Neural cell (in vitro differentiated cells): ENCODE data around the gene IL10RA. TPM values are rescaled to one million over a fixed set of nuclear protein-coding genes. Genes with fewer than 3 reads are reported as not detected.

Experiments
- H2AFZ ChIP-seq: fragments of 200-600, 300-800 bp; sonication (generic), shearing (Covaris generic); 2 replicates; pipeline ENCODE4 v1.6.0; 2014; ENCODE audit warnings: low read depth, mild to moderate bottlenecking, antibody characterized with exemption, low read length, moderate library complexity
- H3F3A ChIP-seq: fragments of 200-600 bp; shearing (Covaris generic); 2 replicates; pipeline ENCODE4 v1.6.1; 2016; ENCODE audit warnings: mild to moderate bottlenecking, moderate library complexity, mixed read lengths, antibody characterized with exemption, low read length; ENCODE audit not compliant: insufficient read depth, poor library complexity, severe bottlenecking
- H3K27ac ChIP-seq: fragments of 200-600, 300-800 bp; sonication (generic), shearing (Covaris generic); 2 replicates; pipeline ENCODE4 v1.5.1; 2014; ENCODE audit warnings: mild to moderate bottlenecking, low read length, moderate library complexity
- H3K27me3 ChIP-seq: fragments of 300-800, 200-600 bp; sonication (generic), shearing (Covaris generic); 2 replicates; pipeline ENCODE4 v1.6.0; 2014; ENCODE audit warnings: mild to moderate bottlenecking, low read depth, low read length, moderate library complexity; ENCODE audit not compliant: insufficient read depth
- H3K36me3 ChIP-seq: fragments of 300-800, 200-600 bp; sonication (generic), shearing (Covaris generic); 2 replicates; pipeline ENCODE4 v1.5.1; 2014; ENCODE audit warnings: mild to moderate bottlenecking, antibody characterized with exemption, low read length, moderate library complexity; ENCODE audit not compliant: insufficient read depth
- H3K4me2 ChIP-seq: fragments of 300-800, 200-600 bp; sonication (generic), shearing (Covaris generic); 2 replicates; pipeline ENCODE4 v1.6.0; 2014; ENCODE audit warnings: mild to moderate bottlenecking, low read length
- H3K4me3 ChIP-seq: fragments of 300-800, 200-600 bp; sonication (generic), shearing (Covaris generic); 2 replicates; pipeline ENCODE4 v1.5.1; 2014; ENCODE audit warnings: mild to moderate bottlenecking, low read length, moderate library complexity
- H3K79me2 ChIP-seq: fragments of 200-600 bp; shearing (Covaris generic); replicated peaks from 2 replicates; pipeline ENCODE4 v1.6.0; 2014; ENCODE audit warnings: mild to moderate bottlenecking, low read length, moderate library complexity; ENCODE audit not compliant: insufficient read depth
- H3K9ac ChIP-seq: fragments of 300-800, 200-600 bp; sonication (generic), shearing (Covaris generic); 2 replicates; pipeline ENCODE4 v1.6.1; 2016; ENCODE audit warnings: mild to moderate bottlenecking, low read length, mixed read lengths
- H3K9me2 ChIP-seq: fragments of 200-600 bp; shearing (Covaris generic); 2 replicates; pipeline ENCODE4 v1.6.1; 2016; ENCODE audit warnings: mild to moderate bottlenecking, low read length, mixed read lengths; ENCODE audit not compliant: insufficient read depth
- H3K9me3 ChIP-seq: fragments of 200-600, 300-800 bp; sonication (generic), shearing (Covaris generic); 2 replicates; pipeline ENCODE4 v1.6.1; 2016; ENCODE audit warnings: mild to moderate bottlenecking, mixed run types, low read length, moderate library complexity, mixed read lengths
- H4K20me1 ChIP-seq: fragments of 200-600 bp; shearing (Covaris generic); 2 replicates; pipeline ENCODE4 v1.6.1; 2016; ENCODE audit warnings: mild to moderate bottlenecking, mixed run types; ENCODE audit not compliant: insufficient read depth
- CTCF ChIP-seq: fragments of 450-650 bp; IDR thresholded peaks from 2 replicates; pipeline ENCODE4 v1.5.1; 2014; ENCODE audit warnings: antibody characterized with exemption, mild to moderate bottlenecking, moderate library complexity; ENCODE audit not compliant: poor library complexity, severe bottlenecking
- polyA plus RNA-seq: library from polyadenylated mRNA; depleted of rRNA; stranded (reverse); fragments of >200 nt; gene quantifications from 2 replicates; pipeline ENCODE4 v1.2.3, GENCODE V29; 2014

IL10RA gene
- polyA plus RNA-seq, 1 donor from 2014 or later = 1.1 TPM

DNA sequence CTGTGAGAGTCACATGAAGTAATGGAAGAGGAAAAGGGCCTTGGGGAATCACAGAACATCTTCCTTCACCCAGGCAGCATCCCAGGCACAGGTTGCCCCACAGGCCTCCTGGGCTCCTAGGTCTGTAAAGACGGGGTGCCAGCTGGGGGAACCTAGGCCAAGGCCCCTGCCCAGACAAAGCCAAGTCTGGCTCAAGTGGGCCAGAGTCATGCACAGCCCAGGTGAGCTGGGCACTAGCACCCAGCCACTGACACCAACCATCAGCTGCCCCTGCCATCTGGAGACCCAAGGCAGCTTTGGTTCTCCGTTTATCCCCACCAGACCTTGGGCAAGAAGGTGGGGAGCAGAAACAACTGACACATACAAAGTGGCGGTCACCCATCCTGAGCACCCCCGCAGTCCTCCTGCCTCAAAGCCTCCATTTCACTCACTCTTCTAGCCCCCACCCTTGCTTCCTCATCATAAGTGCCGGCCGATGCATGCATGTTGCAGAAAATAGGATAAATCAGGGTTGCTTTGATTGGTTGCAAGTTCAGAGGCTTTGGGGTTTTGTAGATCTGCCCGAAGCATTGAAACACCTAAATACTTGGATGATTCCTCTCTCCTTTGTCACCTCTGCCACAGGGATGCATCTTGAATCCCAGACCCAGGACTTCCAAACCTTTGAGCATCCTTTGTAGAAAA is 64.2 kb downstream of the IL10RA start:
- no peaks in the 10 kb centered on the region for H3K9me2 ChIP-seq
- no peak overlapping the region for H3K9ac ChIP-seq
- H3K4me3 ChIP-seq = no peak overlapping the region
- H3K27ac ChIP-seq = no peak overlapping the region
- no peaks in the 10 kb centered on the region for H3F3A ChIP-seq
- no peaks in the 10 kb centered on the region for H4K20me1 ChIP-seq
- H3K79me2 ChIP-seq = no peaks in the 10 kb centered on the region
- H3K9me3 ChIP-seq = no peaks in the 10 kb centered on the region
- no peaks in the 10 kb centered on the region for H3K36me3 ChIP-seq
- TF ChIP-seq CTCF = no peak
- no peak overlapping the region for H3K4me2 ChIP-seq
- H2AFZ ChIP-seq = no peak overlapping the region
- no peaks in the 10 kb centered on the region for H3K27me3 ChIP-seq

Other genes starting within 250 kb of the IL10RA start
- gene DSCAML1, start 189.2 kb upstream of the IL10RA start, polyA plus RNA-seq = 0.86 and 1.3 TPM in 2 replicates
- 1.9 and 4.8 TPM in 2 replicates for gene FXYD2, start 161.7 kb upstream of the IL10RA start, polyA plus RNA-seq
- gene FXYD6, start 109.7 kb upstream of the IL10RA start, polyA plus RNA-seq = 218 and 259 TPM in 2 replicates
- not detected in 2 replicates for gene TMPRSS13, start 57.0 kb upstream of the IL10RA start, polyA plus RNA-seq
- gene TMPRSS4, start 90.7 kb downstream of the IL10RA start, polyA plus RNA-seq = not detected in 2 replicates
- gene SMIM35, start 100.6 kb downstream of the IL10RA start, polyA plus RNA-seq = 0.12 TPM in 1 of 2 replicates, not detected in the other
- 0.61 and 0.92 TPM in 2 replicates for gene SCN4B, start 166.4 kb downstream of the IL10RA start, polyA plus RNA-seq
- 1.0 and 1.1 TPM in 2 replicates for gene SCN2B, start 190.2 kb downstream of the IL10RA start, polyA plus RNA-seq
- 0.28 TPM in 1 of 2 replicates, not detected in the other for gene JAML, start 238.6 kb downstream of the IL10RA start, polyA plus RNA-seq